ENCODE data around the gene HSPA12B. TPM values are rescaled to one million over a fixed set of nuclear protein-coding genes. Genes with fewer than 3 reads are reported as not detected.
A peak's percentile ranks its signal among the peaks of the same experiment; 100 is the strongest.

HSPA12B gene
- total RNA-seq, 4 donors from 2014 or later, result 0.75 to 4.1 (median 2.7) TPM

DNA sequence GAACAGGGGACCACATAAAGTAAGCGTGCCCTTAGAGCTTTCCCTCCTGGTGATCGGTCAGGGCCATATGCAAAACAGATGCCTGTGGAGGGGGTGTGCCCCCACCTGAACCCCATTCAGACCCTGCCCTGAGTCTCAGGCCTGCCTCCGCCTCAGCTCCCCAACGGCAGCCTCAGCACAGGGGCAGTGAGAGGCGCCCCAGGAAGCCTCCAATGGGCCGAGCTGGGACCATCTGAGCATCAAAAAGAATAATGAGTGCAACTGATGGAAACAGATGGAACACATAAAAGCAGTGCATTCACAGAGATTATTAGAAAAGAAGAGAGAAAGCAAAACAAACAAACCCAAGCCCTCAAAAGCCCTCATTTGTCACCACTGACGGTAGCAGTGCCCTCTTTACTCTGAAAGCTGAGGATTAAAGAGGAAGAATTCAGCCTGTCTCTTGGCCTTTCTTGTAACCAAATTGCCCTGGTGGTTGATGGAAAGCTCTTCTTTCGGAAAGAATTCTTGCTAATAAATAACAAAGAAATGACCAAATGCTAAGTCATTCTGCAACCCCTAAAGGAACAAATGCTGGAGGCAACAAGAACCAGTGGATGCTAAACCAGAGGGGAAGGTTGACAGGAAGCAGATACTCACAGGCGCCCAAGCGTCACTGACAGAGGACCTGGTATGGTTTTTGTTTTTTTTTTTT, 28.3 kb downstream of the HSPA12B start:
- Histone ChIP-seq H3K9me3 (no peaks in the 10 kb centered on the region), H3K27ac (peak overlapping the region in 3 of 4 donors; percentile 15 to 56 (median 31)), H3K36me3 (no peaks in the 10 kb centered on the region), H3K27me3 (no peaks in the 10 kb centered on the region), H3K4me1 (peaks cover 0 to 29% (median 4%) of the 10 kb centered on the region in 4 donors), H3K4me3 (no peak overlapping the region)
- in situ Hi-C loops (cut with MboI; ENCODE audit: low pct_ligation_motif_present in 1 of 4, low pct_unique_long_range_greater_than_20kb in 1 of 4, low sequenced_read_pairs in 3 of 4) (no loop called here), intact Hi-C loops (cut with DNase I; ENCODE audit: low total_unique reads) (no loop called here)
- no peak for DNase-seq
- 51 to 69% methylated on average over 4 to 10 of the region's 10 CpGs for WGBS, 2 donors (ENCODE audit: low coverage in 1 of 2)
- no peak for TF ChIP-seq POLR2AphosphoS5 (IDR thresholded peaks at IDR 0.05)
- no peak for TF ChIP-seq POLR2A (IDR thresholded peaks at IDR 0.05)
- no peak for TF ChIP-seq EP300 (IDR thresholded peaks at IDR 0.05; ENCODE audit: low read depth)
- TF ChIP-seq, protein P1, sequence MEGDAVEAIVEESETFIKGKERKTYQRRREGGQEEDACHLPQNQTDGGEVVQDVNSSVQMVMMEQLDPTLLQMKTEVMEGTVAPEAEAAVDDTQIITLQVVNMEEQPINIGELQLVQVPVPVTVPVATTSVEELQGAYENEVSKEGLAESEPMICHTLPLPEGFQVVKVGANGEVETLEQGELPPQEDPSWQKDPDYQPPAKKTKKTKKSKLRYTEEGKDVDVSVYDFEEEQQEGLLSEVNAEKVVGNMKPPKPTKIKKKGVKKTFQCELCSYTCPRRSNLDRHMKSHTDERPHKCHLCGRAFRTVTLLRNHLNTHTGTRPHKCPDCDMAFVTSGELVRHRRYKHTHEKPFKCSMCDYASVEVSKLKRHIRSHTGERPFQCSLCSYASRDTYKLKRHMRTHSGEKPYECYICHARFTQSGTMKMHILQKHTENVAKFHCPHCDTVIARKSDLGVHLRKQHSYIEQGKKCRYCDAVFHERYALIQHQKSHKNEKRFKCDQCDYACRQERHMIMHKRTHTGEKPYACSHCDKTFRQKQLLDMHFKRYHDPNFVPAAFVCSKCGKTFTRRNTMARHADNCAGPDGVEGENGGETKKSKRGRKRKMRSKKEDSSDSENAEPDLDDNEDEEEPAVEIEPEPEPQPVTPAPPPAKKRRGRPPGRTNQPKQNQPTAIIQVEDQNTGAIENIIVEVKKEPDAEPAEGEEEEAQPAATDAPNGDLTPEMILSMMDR (IDR thresholded peaks at IDR 0.05), result no peak

DNA sequence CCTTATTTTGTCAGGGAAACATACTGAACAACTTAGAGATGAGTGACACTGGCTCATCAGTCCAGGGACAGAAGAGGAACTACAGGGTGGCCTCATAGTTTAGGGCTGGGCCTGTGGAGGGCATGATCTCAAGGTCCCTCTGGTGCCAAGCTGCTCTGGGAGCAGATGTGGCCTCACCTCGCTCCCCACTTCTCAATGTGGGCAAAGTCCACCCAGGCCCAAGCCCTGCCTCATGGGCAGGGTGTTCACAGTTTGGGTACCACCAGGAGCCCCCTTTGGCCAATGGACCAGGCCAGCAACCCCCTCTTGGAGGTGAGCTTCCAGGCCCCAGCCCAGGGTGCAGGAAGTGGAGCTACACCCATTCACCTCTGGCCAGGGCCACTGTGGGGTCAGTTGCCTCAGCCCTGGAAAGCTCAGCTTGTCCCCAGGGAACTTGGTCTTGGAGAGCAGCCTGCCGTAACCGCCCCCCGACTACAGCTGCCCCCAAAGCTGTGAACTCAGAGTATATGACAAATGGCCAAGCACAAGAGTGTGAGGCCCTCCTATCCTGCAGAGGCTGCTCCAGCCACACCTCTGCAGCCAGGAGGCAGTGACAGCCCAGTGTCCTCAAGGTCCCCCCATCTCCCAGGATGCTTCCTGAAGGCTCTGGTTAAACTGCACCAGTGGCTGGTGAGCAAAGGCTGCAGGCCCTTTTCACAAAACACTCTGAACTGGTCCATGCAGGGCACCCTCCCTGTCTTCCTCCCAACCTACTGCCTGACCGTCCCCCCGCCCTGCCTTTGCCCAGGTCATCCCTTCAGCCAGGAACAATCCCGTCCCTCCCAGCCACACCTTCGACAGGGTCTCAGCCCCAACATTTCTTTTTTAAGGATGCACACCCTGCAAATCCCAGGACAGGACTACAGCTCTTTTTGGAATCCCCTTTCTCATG, 31.5 kb downstream of the HSPA12B start:
- Histone ChIP-seq H3K9me3 (no peaks in the 10 kb centered on the region), H3K4me3 (no peak overlapping the region), H3K36me3 (no peaks in the 10 kb centered on the region), H3K4me1 (peaks cover 0 to 53% (median 30%) of the 10 kb centered on the region in 4 donors), H3K27me3 (no peaks in the 10 kb centered on the region), H3K27ac (peak overlapping the region in 3 of 4 donors; percentile 29 to 97 (median 51))
- intact Hi-C loops (cut with DNase I; ENCODE audit: low total_unique reads) (no loop called here), in situ Hi-C loops (cut with MboI; ENCODE audit: low pct_ligation_motif_present in 1 of 4, low pct_unique_long_range_greater_than_20kb in 1 of 4, low sequenced_read_pairs in 3 of 4) (no loop called here)
- no peak for DNase-seq
- TF ChIP-seq POLR2A (IDR thresholded peaks at IDR 0.05) (no peak), POLR2AphosphoS5 (IDR thresholded peaks at IDR 0.05) (no peak), EP300 (IDR thresholded peaks at IDR 0.05; ENCODE audit: low read depth) (no peak)
- TF ChIP-seq, protein P1 (IDR thresholded peaks at IDR 0.05), result no peak
- whole genome bisulfite sequencing, 2 donors (ENCODE audit: low coverage in 1 of 2), result 89% methylated on average over 8 of the region's 8 CpGs; no CpG with 5 or more reads in 1 of the 2 donors

DNA sequence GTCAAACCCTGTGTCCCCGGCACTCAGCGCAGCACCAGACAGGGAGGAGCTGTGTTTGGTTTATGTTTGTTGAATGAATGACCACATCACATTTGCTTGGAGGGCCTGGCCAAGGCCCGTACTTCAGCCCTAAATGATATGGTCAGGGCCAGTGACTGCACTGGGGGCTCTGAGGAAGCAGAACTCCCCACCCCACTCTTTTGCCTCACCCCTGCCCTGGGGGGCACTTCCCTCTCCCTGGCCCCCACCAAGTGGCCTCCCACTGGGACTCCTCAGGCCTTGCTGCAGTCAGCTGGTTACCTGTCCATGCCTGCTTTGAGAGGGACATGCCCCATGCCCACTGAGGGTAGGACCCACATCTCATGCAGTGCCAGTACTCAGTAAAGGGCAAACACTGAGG, 32.2 kb downstream of the HSPA12B start:
- DNase-seq, result no peak
- WGBS, 2 donors (ENCODE audit: low coverage in 1 of 2), result 82 to 84% methylated on average over 3 of the region's 3 CpGs
- H3K36me3 ChIP-seq, result no peaks in the 10 kb centered on the region
- H3K4me3 ChIP-seq, result no peak overlapping the region
- H3K9me3 ChIP-seq, result no peaks in the 10 kb centered on the region
- intact Hi-C loops (cut with DNase I; ENCODE audit: low total_unique reads) (no loop called here), in situ Hi-C loops (cut with MboI; ENCODE audit: low pct_ligation_motif_present in 1 of 4, low pct_unique_long_range_greater_than_20kb in 1 of 4, low sequenced_read_pairs in 3 of 4) (no loop called here)
- peak overlapping the region in 2 of 4 donors; percentile 29 to 97 for H3K27ac ChIP-seq
- peaks cover 0 to 58% (median 33%) of the 10 kb centered on the region in 4 donors for H3K4me1 ChIP-seq
- H3K27me3 ChIP-seq, result no peaks in the 10 kb centered on the region
- TF ChIP-seq, protein P1 (IDR thresholded peaks at IDR 0.05), result no peak
- TF ChIP-seq EP300 (IDR thresholded peaks at IDR 0.05; ENCODE audit: low read depth), result no peak

DNA sequence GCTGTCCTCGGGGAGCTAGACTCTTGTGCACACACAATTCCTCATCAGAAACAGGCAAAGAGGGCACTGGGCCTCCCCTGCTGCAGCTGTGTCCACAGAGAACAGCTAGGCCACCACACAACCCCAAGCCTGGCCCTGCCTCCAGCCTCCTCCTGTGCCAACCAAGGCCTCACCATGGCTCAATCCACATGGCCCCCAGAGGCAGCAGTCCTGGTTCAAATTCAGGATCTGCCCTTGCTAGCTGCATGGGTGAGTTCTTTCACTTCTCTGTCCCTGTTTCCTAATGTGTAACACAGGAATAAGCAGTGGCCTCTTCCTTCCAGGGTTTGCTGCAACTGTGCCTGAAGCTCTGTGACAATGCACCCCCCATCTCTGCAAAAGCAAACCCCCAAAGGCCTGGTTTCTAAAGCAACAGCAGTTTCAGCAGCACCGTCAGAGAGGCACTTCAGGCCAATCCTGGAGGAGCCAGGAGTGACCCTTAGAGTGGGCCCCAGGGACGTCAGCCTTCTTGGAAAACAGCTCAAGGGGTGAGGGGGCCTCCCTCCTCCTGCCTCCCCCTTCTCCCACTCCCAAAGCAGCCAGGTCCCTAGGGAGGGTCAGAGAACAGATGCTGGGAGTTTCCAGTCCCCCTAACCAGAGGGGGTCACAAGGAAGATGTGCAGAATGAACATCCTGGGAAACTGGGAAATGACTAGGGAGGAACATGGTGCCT, 32.8 kb downstream of the HSPA12B start:
- intact Hi-C loops (cut with DNase I; ENCODE audit: low total_unique reads) (no loop called here), in situ Hi-C loops (cut with MboI; ENCODE audit: low pct_ligation_motif_present in 1 of 4, low pct_unique_long_range_greater_than_20kb in 1 of 4, low sequenced_read_pairs in 3 of 4) (no loop called here)
- no peaks in the 10 kb centered on the region for H3K36me3 ChIP-seq
- WGBS, 2 donors (ENCODE audit: low coverage in 1 of 2), result 79% methylated on average over 3 of the region's 3 CpGs; no CpG with 5 or more reads in 1 of the 2 donors
- TF ChIP-seq, protein P1 (IDR thresholded peaks at IDR 0.05), result no peak
- TF ChIP-seq POLR2A (IDR thresholded peaks at IDR 0.05) (no peak), POLR2AphosphoS5 (IDR thresholded peaks at IDR 0.05) (no peak), EP300 (IDR thresholded peaks at IDR 0.05; ENCODE audit: low read depth) (no peak)
- DNase-seq, result no peak
- H3K27ac ChIP-seq, result peak overlapping the region in 3 of 4 donors; percentile 29 to 97 (median 94)
- H3K27me3 ChIP-seq, result no peaks in the 10 kb centered on the region
- peaks cover 0 to 58% (median 33%) of the 10 kb centered on the region in 4 donors for H3K4me1 ChIP-seq
- no peak overlapping the region for H3K4me3 ChIP-seq
- no peaks in the 10 kb centered on the region for H3K9me3 ChIP-seq
